HepG2 (cell line): ENCODE measurements around the gene BCORL1. TPM values are rescaled to one million over a fixed set of nuclear protein-coding genes. Genes with fewer than 3 reads are reported as not detected.

Source experiments
- CREB1 ChIP-seq, 2 experiments: fragments of 450-650 bp in 1 of 2; IDR thresholded peaks; 2 replicates each; pipeline ENCODE4 v1.6.1; 2016 to 2017; ENCODE audit warnings: control low read depth in 1 of 2, mild to moderate bottlenecking in 1 of 2, missing compliant biosample characterization in 1 of 2, missing genetic modification characterization in 1 of 2
- DRAP1 ChIP-seq: IDR thresholded peaks from 2 replicates; pipeline ENCODE4 v1.6.1; 2016; ENCODE audit warnings: missing genetic modification reagents, missing compliant biosample characterization
- FUBP1 ChIP-seq: sonication (generic); formaldehyde crosslinking; IDR thresholded peaks from 2 replicates; pipeline ENCODE4 v1.5.1; 2020; ENCODE audit warnings: missing genetic modification reagents, mild to moderate bottlenecking, borderline replicate concordance
- GABPA ChIP-seq, 2 experiments: IDR thresholded peaks; 2 replicates each; pipeline ENCODE4 v1.6.1; 2011 to 2016; ENCODE audit warnings: low read depth in 2 of 2, low read length in 1 of 2, missing biosample characterization in 1 of 2, missing genetic modification characterization in 1 of 2
- GABPB1 ChIP-seq: IDR thresholded peaks from 2 replicates; pipeline ENCODE4 v1.6.1; 2016; ENCODE audit warnings: mild to moderate bottlenecking, missing genetic modification reagents, moderate library complexity, missing compliant biosample characterization
- HES4 ChIP-seq: sonication (generic); formaldehyde crosslinking; IDR thresholded peaks from 2 replicates; pipeline ENCODE4 v1.9.0; 2021; ENCODE audit warnings: mild to moderate bottlenecking, missing genetic modification reagents, borderline replicate concordance
- HNF4G ChIP-seq, 2 experiments: sonication (generic) in 1 of 2; formaldehyde crosslinking in 1 of 2; IDR thresholded peaks; 2 replicates each; pipeline versions ENCODE4 v1.4.0 to v1.6.1; 2011 to 2020; ENCODE audit warnings: borderline replicate concordance in 2 of 2, low read depth in 2 of 2, mild to moderate bottlenecking in 2 of 2, low read length in 1 of 2, missing genetic modification reagents in 1 of 2, moderate library complexity in 1 of 2
- HNRNPUL1 ChIP-seq: fragments of 200-400 bp; formaldehyde crosslinking; IDR thresholded peaks from 2 replicates; pipeline ENCODE4 v1.6.1; 2017; ENCODE audit warnings: low read depth, mild to moderate bottlenecking, low read length, moderate library complexity
- IRF2 ChIP-seq: IDR thresholded peaks from 2 replicates; pipeline ENCODE4 v1.6.1; 2018; ENCODE audit warnings: missing genetic modification reagents, missing compliant biosample characterization
- MXI1 ChIP-seq: IDR thresholded peaks from 3 replicates; pipeline ENCODE4 v1.6.1; 2012; ENCODE audit warnings: low read depth, low read length, inconsistent platforms, borderline replicate concordance
- POLR2A ChIP-seq, 2 experiments: IDR thresholded peaks; 2 replicates each; pipeline ENCODE4 v1.6.1; 2011; ENCODE audit warnings: low read depth in 2 of 2, low read length in 2 of 2, mild to moderate bottlenecking in 1 of 2, moderate library complexity in 1 of 2; ENCODE audit not compliant: insufficient read depth in 1 of 2
- POLR2AphosphoS5 ChIP-seq: IDR thresholded peaks from 2 replicates; pipeline ENCODE4 v1.6.1; 2012; ENCODE audit warnings: low read depth, low read length
- SRSF9 ChIP-seq: fragments of 200-400 bp; formaldehyde crosslinking; IDR thresholded peaks from 2 replicates; pipeline ENCODE4 v1.6.1; 2018; ENCODE audit warnings: borderline replicate concordance, mild to moderate bottlenecking, low read depth, low read length; ENCODE audit not compliant: insufficient read depth, poor library complexity, severe bottlenecking
- THYN1 ChIP-seq: sonication (generic); formaldehyde crosslinking; IDR thresholded peaks from 2 replicates; pipeline ENCODE4 v1.8.1; 2023; ENCODE audit warnings: low read depth, mild to moderate bottlenecking, moderate library complexity, missing genetic modification reagents, borderline replicate concordance
- XRCC5 ChIP-seq: fragments of 200-400 bp; formaldehyde crosslinking; optimal IDR thresholded peaks from 2 replicates; pipeline ENCODE3; 2017; ENCODE audit warnings: mild to moderate bottlenecking, low read length
- ZNF143 ChIP-seq: sonication (generic); formaldehyde crosslinking; IDR thresholded peaks from 2 replicates; pipeline ENCODE4 v1.4.0; 2020; ENCODE audit warnings: missing genetic modification reagents
- ZNF235 ChIP-seq: sonication (generic); formaldehyde crosslinking; IDR thresholded peaks from 2 replicates; pipeline ENCODE4 v1.8.1; 2023; ENCODE audit warnings: mild to moderate bottlenecking, missing genetic modification reagents, borderline replicate concordance
- ZNF263 ChIP-seq: sonication (generic); formaldehyde crosslinking; IDR thresholded peaks from 2 replicates; pipeline ENCODE4 v1.4.0; 2020; ENCODE audit warnings: missing genetic modification reagents
- ZNF292 ChIP-seq: sonication (generic); formaldehyde crosslinking; IDR thresholded peaks from 2 replicates; pipeline ENCODE4 v1.8.1; 2022; ENCODE audit warnings: mild to moderate bottlenecking, low read depth, missing genetic modification reagents, borderline replicate concordance
- ZNF558 ChIP-seq: sonication (generic); formaldehyde crosslinking; IDR thresholded peaks from 2 replicates; pipeline ENCODE4 v1.9.0; 2022; ENCODE audit warnings: mild to moderate bottlenecking, missing genetic modification reagents, borderline replicate concordance
- ZNF746 ChIP-seq: sonication (generic); formaldehyde crosslinking; IDR thresholded peaks from 2 replicates; pipeline ENCODE4 v1.8.0; 2022; ENCODE audit warnings: mild to moderate bottlenecking, missing genetic modification reagents
- ZNF788 ChIP-seq: sonication (generic); formaldehyde crosslinking; IDR thresholded peaks from 2 replicates; pipeline ENCODE4 v1.5.0; 2020; ENCODE audit warnings: mild to moderate bottlenecking, missing genetic modification reagents, borderline replicate concordance
- polyA plus RNA-seq, 8 experiments: library from polyadenylated mRNA; depleted of rRNA in 3 of 8; stranded (reverse) in 7 of 8; unstranded in 1 of 8; fragments of >200 nt; fragmentation: Illumina TruSeq in 4 of 8; extraction: Trizol in 4 of 8; gene quantifications; 2 replicates each; pipeline versions ENCODE4 v1.2.1 to v1.2.3, GENCODE V29; 2011 to 2016; ENCODE audit warnings: low read depth in 4 of 8, missing spikeins in 1 of 8, mixed read lengths in 1 of 8; ENCODE audit not compliant: insufficient read depth in 1 of 8
- total RNA-seq, 5 experiments: library from RNA; depleted of rRNA; stranded (reverse); fragments of >200 nt; fragmentation: Illumina TruSeq; extraction: Trizol; gene quantifications; 2 replicates each; pipeline ENCODE4 v1.2.3, GENCODE V29; 2016; ENCODE audit warnings: low read depth in 1 of 5
- TF ChIP-seq, protein P1 (sequence below): sonication (generic); formaldehyde crosslinking; IDR thresholded peaks from 2 replicates; pipeline ENCODE4 v1.4.0; 2020; ENCODE audit warnings: missing genetic modification reagents

BCORL1 gene
- total and polyA plus RNA-seq, 2 of the 13 experiments (the other 11 are each of a cell fraction or from before 2014, with no cell fraction given), result 0.67 to 1.4 TPM

DNA sequence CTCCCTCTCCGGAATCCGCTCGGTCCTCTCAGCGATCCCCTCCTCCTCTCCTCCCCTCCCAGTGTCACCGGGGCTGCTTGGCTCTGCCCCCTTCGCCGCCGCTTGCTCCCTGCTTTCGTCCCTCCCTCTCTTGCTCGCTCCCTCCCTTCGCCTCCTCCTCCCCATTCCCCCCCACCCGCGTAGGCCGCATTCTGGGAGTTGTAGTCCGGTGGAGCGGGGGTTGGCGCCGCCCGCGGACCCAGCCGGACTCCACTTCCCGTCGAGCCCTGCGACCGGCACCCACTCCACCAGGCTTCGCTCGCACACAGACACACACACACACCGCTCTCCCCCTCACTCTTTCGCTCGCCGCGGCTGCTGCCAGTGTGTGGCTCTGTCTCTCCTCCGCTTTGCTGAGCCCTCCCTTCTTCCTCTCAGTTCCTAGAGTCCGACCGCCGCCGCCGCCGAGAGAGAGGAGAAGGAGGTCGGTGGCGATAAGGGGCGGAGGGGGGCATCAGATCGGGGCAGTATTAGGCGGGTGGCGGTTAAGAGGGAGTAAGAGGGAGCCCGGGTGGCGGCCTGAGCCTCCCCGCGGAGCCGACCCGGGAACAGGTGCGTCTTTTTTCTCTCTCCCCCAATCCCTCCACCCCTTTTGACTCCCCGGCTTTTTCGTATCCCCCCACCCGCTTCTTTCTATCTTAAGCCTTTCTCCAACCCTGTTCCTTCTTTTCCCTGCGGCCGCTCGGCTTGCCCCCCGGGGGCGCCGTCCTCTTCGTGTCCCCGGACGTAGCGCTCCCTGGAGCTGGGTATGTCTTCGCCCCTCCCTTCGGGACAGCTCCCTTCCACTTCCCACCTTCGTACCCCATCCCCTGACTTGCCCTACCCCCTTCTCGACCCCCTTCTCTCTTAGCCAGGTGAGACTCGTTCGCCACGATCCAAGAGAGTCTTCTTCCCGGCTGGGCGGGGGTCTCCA lies at the start of gene BCORL1 (continued):
- TF ChIP-seq, protein P1, sequence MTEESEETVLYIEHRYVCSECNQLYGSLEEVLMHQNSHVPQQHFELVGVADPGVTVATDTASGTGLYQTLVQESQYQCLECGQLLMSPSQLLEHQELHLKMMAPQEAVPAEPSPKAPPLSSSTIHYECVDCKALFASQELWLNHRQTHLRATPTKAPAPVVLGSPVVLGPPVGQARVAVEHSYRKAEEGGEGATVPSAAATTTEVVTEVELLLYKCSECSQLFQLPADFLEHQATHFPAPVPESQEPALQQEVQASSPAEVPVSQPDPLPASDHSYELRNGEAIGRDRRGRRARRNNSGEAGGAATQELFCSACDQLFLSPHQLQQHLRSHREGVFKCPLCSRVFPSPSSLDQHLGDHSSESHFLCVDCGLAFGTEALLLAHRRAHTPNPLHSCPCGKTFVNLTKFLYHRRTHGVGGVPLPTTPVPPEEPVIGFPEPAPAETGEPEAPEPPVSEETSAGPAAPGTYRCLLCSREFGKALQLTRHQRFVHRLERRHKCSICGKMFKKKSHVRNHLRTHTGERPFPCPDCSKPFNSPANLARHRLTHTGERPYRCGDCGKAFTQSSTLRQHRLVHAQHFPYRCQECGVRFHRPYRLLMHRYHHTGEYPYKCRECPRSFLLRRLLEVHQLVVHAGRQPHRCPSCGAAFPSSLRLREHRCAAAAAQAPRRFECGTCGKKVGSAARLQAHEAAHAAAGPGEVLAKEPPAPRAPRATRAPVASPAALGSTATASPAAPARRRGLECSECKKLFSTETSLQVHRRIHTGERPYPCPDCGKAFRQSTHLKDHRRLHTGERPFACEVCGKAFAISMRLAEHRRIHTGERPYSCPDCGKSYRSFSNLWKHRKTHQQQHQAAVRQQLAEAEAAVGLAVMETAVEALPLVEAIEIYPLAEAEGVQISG (CRISPR knock-in tag), result 0 out of 2 replicates have a peak, but pooled peaks have one; percentile 59
- TF ChIP-seq HNF4G (IDR thresholded peaks at IDR 0.05; ENCODE audit: borderline replicate concordance, low read depth, low read length) (no peak), HNF4G (CRISPR knock-in tag; IDR thresholded peaks at IDR 0.05; ENCODE audit: borderline replicate concordance, low read depth) (no peak), HNRNPUL1 (no peak), SRSF9 (no peak), MXI1 (peak; percentile 47; the same call in 1 of the 3 replicates), DRAP1 (CRISPR knock-in tag) (peak; percentile 61), CREB1 (IDR thresholded peaks at IDR 0.05) (peak; percentile 61; the same call in 1 of the 2 replicates), CREB1 (CRISPR knock-in tag; IDR thresholded peaks at IDR 0.05) (no peak; the same call in 1 of the 2 replicates), ZNF558 (CRISPR knock-in tag) (no peak), IRF2 (CRISPR knock-in tag) (0 out of 2 replicates have a peak, but pooled peaks have one; percentile 22), ZNF235 (no peak), THYN1 (CRISPR knock-in tag) (no peak), ZNF143 (CRISPR knock-in tag) (peak; percentile 90), ZNF746 (peak; percentile 94), GABPA (IDR thresholded peaks at IDR 0.05; ENCODE audit: low read depth, low read length) (no peak), GABPA (CRISPR knock-in tag; IDR thresholded peaks at IDR 0.05; ENCODE audit: low read depth) (peak; percentile 68), POLR2A (IDR thresholded peaks at IDR 0.05; ENCODE audit: insufficient read depth in 1 of 2, low read depth in 2 of 2, low read length in 2 of 2) (peak in 1 of 2 experiments; percentile 78; a peak in 2 of 4 replicates), FUBP1 (no peak), XRCC5 (peak; percentile 51), POLR2AphosphoS5 (peak; percentile 81), ZNF292 (CRISPR knock-in tag) (peak; percentile 59), HES4 (no peak), ZNF788 (CRISPR knock-in tag) (peak; percentile 20; the same call in 1 of the 2 replicates), GABPB1 (peak; percentile 78), ZNF263 (CRISPR knock-in tag) (peak; percentile 82)
